Thoracic aorta (tissue), 2 donors: ENCODE results near the gene NLRP6. TPM values are rescaled to one million over a fixed set of nuclear protein-coding genes. Genes with fewer than 3 reads are reported as not detected.

ENCODE experiments used
- ATAC-seq: fragments of 150-250 bp; one replicate; pipeline ENCODE4 v1.8.0; 2017; ENCODE audit warnings: low read depth; ENCODE audit not compliant: insufficient number of reproducible peaks, low FRiP score
- DNase-seq: peaks from one replicate; pipeline ENCODE4 v3.0.0-alpha.2; 2020; ENCODE audit warnings: low spot score
- H3K27ac ChIP-seq, 2 donors: fragments of 200-600 bp; sonication (generic); 1 replicate in 1 of 2; 2 replicates in 1 of 2; pipeline ENCODE4 v1.5.1; 2016; ENCODE audit warnings: mild to moderate bottlenecking in 2 of 2, moderate library complexity in 2 of 2
- H3K27me3 ChIP-seq: fragments of 200-600 bp; sonication (generic); replicated peaks from 2 replicates; pipeline ENCODE4 v1.6.0; 2016; ENCODE audit warnings: mild to moderate bottlenecking; ENCODE audit not compliant: insufficient read depth
- H3K36me3 ChIP-seq: fragments of 200-600 bp; sonication (generic); one replicate; pipeline ENCODE4 v1.5.1; 2016
- H3K4me1 ChIP-seq, 2 donors: fragments of 200-600 bp; sonication (generic); 1 replicate in 1 of 2; 2 replicates in 1 of 2; pipeline versions ENCODE4 v1.5.1 to v1.6.0; 2016; ENCODE audit warnings: low read depth in 2 of 2, mild to moderate bottlenecking in 1 of 2; ENCODE audit not compliant: control insufficient read depth in 1 of 2
- H3K4me3 ChIP-seq: fragments of 200-600 bp; sonication (generic); 2 replicates; pipeline ENCODE4 v1.5.1; 2016; ENCODE audit warnings: mild to moderate bottlenecking
- H3K9me3 ChIP-seq: fragments of 200-600 bp; sonication (generic); 2 replicates; pipeline ENCODE4 v1.5.1; 2016
- total RNA-seq, 2 donors: library from RNA; depleted of rRNA; stranded (reverse); fragments of >200 nt; gene quantifications; one replicate each; pipeline versions ENCODE4 v1.1.0 to v1.2.3, GENCODE V29; 2016
- TF ChIP-seq, protein P1 (sequence below): fragments of 200-600 bp; sonication (generic); IDR thresholded peaks from one replicate; pipeline ENCODE4 v1.5.1; 2019; ENCODE audit warnings: antibody characterized with exemption

The NLRP6 gene
- total RNA-seq, 2 donors from 2014 or later: 5.6 to 6.6 TPM

DNA sequence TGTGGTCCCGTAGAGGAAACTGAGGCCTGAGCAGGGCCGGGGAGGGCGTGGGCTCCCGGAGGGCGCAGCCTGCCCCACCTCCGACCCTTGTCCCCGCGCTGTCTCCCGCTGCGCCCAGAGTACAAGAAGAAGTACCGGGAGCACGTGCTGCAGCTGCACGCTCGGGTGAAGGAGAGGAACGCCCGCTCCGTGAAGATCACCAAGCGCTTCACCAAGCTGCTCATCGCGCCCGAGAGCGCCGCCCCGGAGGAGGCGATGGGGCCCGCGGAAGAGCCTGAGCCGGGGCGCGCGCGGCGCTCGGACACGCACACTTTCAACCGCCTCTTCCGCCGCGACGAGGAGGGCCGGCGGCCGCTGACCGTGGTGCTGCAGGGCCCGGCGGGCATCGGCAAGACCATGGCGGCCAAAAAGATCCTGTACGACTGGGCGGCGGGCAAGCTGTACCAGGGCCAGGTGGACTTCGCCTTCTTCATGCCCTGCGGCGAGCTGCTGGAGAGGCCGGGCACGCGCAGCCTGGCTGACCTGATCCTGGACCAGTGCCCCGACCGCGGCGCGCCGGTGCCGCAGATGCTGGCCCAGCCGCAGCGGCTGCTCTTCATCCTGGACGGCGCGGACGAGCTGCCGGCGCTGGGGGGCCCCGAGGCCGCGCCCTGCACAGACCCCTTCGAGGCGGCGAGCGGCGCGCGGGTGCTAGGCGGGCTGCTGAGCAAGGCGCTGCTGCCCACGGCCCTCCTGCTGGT, 1.9 kb downstream of the NLRP6 start:
- Histone ChIP-seq H3K4me3 (peak overlapping the region; percentile 63), H3K9me3 (no peaks in the 10 kb centered on the region), H3K27ac (no peak overlapping the region), H3K4me1 (peaks cover 0 to 27% of the 10 kb centered on the region in 2 donors), H3K27me3 (peaks cover 5% of the 10 kb centered on the region), H3K36me3 (no peaks in the 10 kb centered on the region)
- TF ChIP-seq, protein P1, sequence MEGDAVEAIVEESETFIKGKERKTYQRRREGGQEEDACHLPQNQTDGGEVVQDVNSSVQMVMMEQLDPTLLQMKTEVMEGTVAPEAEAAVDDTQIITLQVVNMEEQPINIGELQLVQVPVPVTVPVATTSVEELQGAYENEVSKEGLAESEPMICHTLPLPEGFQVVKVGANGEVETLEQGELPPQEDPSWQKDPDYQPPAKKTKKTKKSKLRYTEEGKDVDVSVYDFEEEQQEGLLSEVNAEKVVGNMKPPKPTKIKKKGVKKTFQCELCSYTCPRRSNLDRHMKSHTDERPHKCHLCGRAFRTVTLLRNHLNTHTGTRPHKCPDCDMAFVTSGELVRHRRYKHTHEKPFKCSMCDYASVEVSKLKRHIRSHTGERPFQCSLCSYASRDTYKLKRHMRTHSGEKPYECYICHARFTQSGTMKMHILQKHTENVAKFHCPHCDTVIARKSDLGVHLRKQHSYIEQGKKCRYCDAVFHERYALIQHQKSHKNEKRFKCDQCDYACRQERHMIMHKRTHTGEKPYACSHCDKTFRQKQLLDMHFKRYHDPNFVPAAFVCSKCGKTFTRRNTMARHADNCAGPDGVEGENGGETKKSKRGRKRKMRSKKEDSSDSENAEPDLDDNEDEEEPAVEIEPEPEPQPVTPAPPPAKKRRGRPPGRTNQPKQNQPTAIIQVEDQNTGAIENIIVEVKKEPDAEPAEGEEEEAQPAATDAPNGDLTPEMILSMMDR: no peak
- ATAC-seq: no peak
- no peak for DNase-seq

DNA sequence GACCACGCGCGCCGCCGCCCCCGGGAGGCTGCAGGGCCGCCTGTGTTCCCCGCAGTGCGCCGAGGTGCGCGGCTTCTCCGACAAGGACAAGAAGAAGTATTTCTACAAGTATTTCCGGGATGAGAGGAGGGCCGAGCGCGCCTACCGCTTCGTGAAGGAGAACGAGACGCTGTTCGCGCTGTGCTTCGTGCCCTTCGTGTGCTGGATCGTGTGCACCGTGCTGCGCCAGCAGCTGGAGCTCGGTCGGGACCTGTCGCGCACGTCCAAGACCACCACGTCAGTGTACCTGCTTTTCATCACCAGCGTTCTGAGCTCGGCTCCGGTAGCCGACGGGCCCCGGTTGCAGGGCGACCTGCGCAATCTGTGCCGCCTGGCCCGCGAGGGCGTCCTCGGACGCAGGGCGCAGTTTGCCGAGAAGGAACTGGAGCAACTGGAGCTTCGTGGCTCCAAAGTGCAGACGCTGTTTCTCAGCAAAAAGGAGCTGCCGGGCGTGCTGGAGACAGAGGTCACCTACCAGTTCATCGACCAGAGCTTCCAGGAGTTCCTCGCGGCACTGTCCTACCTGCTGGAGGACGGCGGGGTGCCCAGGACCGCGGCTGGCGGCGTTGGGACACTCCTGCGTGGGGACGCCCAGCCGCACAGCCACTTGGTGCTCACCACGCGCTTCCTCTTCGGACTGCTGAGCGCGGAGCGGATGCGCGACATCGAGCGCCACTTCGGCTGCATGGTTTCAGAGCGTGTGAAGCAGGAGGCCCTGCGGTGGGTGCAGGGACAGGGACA, 2.7 kb downstream of the NLRP6 start:
- ATAC-seq: no peak
- Histone ChIP-seq H3K27ac (no peak overlapping the region), H3K27me3 (peaks cover 5% of the 10 kb centered on the region), H3K4me3 (peak overlapping the region; percentile 63), H3K4me1 (peaks cover 0 to 27% of the 10 kb centered on the region in 2 donors), H3K9me3 (no peaks in the 10 kb centered on the region), H3K36me3 (no peaks in the 10 kb centered on the region)
- TF ChIP-seq, protein P1: no peak
- no peak for DNase-seq

- no peak for DNase-seq
- no peak overlapping the region for H3K27ac ChIP-seq
- peaks cover 5% of the 10 kb centered on the region for H3K27me3 ChIP-seq
- no peak overlapping the region for H3K4me3 ChIP-seq
- peaks cover 0 to 27% of the 10 kb centered on the region in 2 donors for H3K4me1 ChIP-seq
- no peaks in the 10 kb centered on the region for H3K9me3 ChIP-seq
- H3K36me3 ChIP-seq: no peaks in the 10 kb centered on the region
- no peak for ATAC-seq
- TF ChIP-seq, protein P1: no peak
Observed at GRCh38 chr11:281486-282161, 3.4 kb downstream of the NLRP6 start.

DNA sequence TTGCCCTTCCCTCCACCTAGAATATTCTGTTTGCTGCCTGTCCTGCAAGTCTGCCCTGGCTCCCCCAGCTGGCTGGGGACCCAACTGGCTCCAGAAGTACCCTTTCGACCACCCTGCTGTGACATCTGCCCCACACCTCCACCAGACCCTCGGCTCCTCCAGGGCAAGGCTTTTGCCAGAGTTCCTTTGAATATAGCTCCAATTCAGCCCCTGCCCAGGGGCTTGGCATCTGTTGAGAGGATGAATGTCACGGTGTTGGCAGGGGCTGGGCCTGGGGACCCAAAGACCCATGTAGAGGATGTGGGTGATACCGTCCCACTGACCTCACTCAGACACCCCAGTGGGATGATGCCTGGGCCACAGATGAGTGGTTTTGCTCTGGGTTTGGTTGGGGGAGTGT, 4.0 kb downstream of the NLRP6 start:
- no peak for DNase-seq
- peaks cover 5% of the 10 kb centered on the region for H3K27me3 ChIP-seq
- no peak for ATAC-seq
- H3K4me3 ChIP-seq: no peak overlapping the region
- H3K4me1 ChIP-seq: peaks cover 0 to 27% of the 10 kb centered on the region in 2 donors
- H3K36me3 ChIP-seq: no peaks in the 10 kb centered on the region
- H3K27ac ChIP-seq: no peak overlapping the region
- TF ChIP-seq, protein P1: no peak
- no peaks in the 10 kb centered on the region for H3K9me3 ChIP-seq
